HG02763 (cell line): ENCODE results near the gene AKTIP.
A peak's percentile ranks its signal among the peaks of the same experiment; 100 is the strongest.
"Not testable (repeated sequence)": the region's sequence is repeated elsewhere in the genome, so short reads cannot be mapped to it uniquely, and the experiment has no call there.

Experiments used
- ATAC-seq: cut with Tn5 transposase; IDR thresholded peaks from one replicate; pipeline ENCODE4 v1.9.1; 2021; ENCODE audit warnings: mild to moderate bottlenecking, moderate library complexity; ENCODE audit not compliant: unreplicated experiment

The AKTIP gene

DNA sequence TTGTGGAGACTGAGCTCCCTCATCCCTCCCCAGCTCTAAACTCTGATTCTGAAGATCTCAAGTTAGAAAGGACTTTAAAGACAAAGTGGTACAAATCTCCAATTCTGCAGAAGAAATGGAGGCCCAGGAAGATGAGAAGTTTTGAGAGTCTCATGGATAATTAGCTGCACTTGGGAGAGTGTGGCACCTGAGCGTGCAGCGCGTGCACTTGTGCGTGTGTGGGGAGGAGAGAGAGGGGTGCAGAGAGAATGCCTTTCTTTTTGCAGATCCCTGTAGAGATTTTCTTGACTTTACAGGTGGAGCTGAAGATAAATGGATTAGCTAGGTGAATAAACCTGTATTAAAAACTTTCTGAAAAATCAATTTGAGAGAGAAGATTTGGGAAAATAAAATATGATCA lies 14.8 kb upstream of the AKTIP start:
- no peak for ATAC-seq

- ATAC-seq = no peak
Observed at GRCh38 chr16:53515811-53516210, 12.8 kb upstream of the AKTIP start.

DNA sequence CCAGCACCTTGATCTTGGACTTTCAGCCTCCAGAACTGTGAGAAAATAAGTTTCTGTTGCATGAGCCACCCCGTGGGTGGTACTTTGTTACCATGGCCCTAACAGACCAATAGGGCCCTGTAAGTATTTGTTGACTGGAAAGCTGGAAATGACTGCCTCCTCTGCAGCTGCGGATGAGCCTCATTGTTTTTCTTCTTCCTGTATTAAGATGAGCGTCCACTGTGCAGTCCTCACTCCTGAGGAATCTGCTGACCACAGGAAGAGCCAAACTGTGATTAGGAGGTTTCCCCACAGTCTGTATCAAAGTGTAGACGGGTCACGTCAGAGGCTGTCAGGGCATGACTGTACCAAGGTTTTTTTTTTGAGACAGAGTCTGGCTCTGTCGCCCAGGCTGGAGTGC lies 12.2 kb upstream of the AKTIP start:
- no peak for ATAC-seq

GRCh38 chr16:53512795-53513194 lies 9.8 kb upstream of the AKTIP start:
- ATAC-seq = not testable (repeated sequence)

DNA sequence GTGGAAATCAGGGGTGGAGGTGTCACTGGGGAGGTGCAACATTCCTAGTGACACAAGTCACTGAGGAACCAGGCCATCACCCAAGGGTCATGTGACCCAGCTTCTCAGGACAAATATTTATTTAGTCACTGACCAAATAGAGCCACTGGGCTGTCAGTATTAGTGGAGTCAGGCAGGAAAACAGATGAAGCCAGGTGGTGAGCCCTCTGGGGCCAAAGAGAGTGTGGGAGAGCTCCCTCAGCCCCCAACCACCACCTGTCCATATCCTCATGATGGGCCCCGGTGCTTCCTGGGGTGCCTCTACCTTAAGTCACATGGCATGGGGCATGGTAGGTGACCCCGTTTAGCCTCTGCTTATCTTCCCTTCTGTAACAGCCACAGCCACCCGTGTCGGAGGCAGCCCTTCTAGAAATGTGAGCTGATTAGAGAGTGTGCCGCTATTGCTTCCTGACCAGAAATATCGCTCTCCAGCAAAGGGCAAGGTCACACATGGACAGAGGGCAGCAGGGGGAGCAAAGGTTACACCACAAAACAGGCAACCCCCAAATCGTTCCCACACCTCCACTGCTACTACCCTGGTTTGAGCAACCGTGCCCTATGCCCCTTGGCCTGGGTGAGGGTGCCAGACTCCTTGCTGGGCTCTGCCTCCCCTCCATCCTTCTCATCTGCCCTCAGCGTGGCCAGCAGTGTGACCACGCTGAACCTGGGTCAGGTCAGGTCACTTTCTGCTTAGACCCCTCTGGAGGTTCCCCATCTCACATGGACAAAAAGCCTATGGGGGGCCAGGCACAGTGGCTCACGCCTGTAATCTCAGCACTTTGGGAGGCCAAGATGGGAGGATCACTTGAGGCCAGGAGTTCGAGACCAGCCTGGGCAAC lies 8.6 kb upstream of the AKTIP start:
- ATAC-seq = no peak

DNA sequence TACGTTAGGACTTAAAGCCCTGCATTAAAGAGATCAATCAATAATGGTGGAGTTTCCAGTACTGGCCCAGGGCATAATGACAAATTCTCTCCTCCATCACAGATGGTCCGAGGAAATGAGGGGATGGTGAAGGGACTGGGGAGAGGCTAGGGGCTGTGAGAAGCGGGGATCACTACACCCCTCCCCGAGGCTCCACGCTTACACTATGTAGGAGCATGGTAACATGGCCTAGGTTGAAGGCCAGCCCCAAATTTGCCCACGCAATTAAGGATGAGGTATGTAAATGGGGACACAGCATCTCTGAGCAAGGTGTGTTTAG lies 8.0 kb upstream of the AKTIP start:
- ATAC-seq = no peak

- no peak for ATAC-seq
Observed at GRCh38 chr16:53510704-53511070, 7.7 kb upstream of the AKTIP start.

DNA sequence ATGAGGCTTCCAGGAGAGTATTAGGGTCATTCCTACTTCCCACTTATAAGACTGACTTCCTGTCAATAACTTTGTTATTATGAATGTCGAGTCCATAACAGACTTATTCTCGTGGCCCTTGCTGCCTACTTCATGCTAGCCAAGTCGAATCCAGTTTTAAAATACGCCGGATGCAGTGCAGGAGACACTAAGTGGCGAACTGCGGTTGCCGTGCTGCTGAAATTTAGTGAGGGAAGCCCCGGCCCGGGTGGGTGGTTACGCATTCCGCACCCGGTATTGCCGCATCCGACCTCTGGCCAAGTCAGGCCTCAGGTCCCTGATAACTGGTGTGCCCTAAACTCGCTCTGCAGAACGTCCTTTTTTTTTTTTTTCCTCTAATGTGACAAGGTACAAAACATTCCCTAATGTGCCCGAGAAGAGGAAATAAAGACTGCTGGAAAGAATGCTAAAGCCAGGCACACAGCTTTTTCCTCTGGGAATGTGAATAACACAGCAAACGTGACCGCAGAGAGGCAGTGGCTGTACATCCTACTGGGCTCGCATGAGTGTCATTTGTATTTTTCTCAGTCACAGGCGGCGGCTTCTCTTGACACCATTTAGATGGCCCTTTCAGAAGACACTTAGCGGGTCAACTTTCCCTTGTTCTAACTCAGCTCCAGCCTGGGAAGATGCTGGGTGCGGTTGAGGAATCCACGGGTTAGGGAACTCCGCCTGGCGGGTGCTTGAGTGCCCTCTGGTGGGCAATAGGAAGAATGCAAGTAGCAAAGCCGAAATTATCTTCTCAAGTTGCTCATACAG lies 7.1 kb upstream of the AKTIP start:
- ATAC-seq = no peak

- ATAC-seq = no peak
Observed at GRCh38 chr16:53507464-53508179, 4.6 kb upstream of the AKTIP start.

- ATAC-seq = no peak
Observed at GRCh38 chr16:53506254-53506653, 3.2 kb upstream of the AKTIP start.

- ATAC-seq = no peak
Observed at GRCh38 chr16:53504665-53505064, 1.7 kb upstream of the AKTIP start.

DNA sequence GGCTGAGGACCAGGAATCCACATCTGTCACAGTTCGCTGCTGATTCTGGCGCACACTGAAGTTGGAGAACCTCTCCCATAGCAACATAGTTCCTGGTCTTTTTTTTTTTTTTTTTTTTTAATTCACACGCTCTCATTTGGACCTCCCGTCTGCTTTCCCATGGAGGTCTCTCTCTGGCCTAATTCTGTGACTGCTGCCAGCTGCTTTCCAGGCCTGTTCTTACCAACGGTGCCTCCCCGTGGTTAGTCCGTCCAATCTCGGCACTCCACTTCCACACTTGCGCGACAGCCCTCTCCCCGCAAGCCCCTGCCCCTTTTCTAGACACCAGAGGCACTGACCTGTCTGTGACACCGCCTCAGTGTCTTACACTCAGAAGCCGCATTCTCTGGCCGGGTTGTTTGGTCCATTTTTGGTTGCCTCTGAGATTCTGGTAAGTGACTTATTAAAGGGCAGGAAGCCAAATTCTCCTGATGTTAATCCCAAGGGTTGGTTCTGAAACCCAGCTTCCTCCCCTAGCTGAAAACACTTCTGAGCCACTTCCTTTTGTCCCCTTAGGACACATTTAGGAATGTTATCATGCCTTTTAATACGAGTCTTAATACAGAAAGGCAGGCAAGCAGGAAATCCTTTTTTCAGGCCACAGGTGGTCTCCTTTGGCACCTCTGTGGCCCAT lies 1.1 kb upstream of the AKTIP start:
- ATAC-seq = no peak

DNA sequence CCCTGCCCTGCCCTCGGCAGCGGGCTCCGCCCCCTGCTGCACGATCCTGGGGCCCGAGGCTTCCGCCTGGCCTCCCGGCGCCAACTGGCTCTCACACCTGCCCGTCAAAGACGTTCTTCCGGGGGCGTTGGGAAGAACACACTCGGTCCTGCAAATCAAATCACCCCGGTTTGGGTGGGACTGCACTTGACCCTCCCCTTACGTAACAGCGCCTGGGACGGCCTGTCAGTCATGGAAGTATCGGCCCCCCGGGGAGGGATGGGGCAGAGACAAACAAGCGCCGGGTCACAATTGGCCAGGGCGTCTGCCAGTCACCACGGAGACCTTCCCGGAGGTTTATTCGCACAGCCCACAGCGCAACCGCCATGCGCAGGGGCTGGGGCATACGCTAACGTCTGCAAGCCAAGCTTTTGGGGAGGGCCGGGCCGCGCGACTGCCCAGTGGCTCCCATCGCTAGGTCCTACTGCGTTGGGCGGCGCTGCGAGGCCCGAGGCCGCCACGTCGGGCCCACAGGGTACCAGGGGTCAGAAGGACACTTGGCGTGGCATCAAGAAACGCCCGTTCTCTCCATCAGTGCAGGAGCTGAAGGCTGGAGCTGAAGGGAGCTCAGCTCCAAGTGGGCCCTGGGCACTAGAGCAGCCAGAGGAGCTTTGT lies 388 bp upstream of the AKTIP start:
- ATAC-seq = peak; percentile 97

GRCh38 chr16:53501216-53501859 lies 1.7 kb downstream of the AKTIP start:
- ATAC-seq = no peak

- ATAC-seq = no peak
Observed at GRCh38 chr16:53498984-53499383, 4.0 kb downstream of the AKTIP start.

GRCh38 chr16:53495325-53495724 lies 7.7 kb downstream of the AKTIP start:
- no peak for ATAC-seq

- no peak for ATAC-seq
Observed at GRCh38 chr16:53494636-53495035, 8.4 kb downstream of the AKTIP start.

GRCh38 chr16:53492503-53492902 lies 10.5 kb downstream of the AKTIP start:
- no peak for ATAC-seq

DNA sequence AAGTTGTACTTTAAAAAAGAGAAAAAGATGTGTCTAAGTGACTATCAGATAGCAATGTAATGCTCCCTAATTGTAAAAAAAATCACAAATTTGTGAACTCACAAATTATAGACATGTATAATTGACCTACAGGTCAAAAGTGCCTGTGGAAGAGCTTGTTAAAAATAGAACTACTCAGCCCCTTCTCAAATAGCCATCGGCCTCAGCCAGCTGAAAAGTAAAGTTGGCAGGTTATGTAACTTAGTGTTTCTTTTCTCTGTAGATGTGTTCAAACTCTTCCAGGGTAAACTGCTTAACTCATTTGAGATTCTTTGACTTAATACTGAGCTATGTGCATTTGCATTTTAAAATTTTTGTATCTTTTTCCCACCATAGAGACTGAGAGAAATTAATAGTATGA lies 13.3 kb downstream of the AKTIP start:
- no peak for ATAC-seq

GRCh38 chr16:53486230-53486629 lies 16.8 kb downstream of the AKTIP start:
- ATAC-seq = no peak
